HG03097 (cell line): ENCODE measurements around the gene MICALL1.

Experiments used
- ATAC-seq: cut with Tn5 transposase; IDR thresholded peaks from one replicate; pipeline ENCODE4 v1.9.1; 2021; ENCODE audit not compliant: unreplicated experiment, low FRiP score

Gene MICALL1

DNA sequence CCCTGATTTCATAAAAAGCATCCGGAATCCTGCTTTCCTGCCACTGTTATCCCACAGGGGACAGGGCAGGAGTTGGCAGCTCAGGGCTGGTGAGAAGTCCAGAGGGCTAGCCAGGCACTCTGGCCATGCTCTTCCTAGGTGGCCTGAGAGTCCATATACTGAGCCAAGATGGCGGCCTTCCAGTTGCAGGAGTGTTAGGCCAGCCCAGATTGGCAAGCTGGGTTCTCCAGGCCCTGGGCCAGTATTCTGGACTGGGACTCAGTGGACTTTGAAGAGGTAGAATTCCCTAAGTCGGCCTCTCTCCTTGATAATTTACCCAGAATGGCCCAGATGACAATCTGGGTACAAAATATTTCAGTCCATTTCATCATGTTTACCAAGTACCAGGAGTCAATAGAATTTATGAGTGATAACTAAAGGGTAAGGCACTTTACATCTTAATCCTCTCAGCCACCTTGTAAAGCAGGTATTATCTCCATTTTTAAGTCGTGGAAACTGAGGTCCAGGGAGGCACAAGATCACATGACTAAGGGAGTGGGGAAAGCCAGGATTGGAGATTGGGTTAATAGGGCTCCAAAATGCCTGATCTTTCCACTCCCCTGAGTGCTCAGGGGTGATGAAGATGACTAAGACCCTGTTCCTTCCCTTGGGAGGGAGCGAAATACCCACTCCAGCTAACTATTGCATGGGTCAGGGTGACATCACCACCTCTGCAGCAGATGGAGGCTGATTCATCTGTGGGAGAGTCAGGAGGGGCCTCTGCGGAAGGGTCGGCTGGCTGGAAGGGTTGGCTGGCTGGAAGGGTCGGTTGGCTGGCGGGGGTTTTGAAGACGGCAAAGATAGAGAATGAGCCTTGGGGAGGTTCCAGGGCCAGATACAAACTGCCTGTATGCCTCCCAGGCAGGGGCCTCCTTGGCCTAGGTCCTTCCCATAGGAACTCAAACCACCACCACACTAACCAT lies 1.2 kb upstream of the MICALL1 start:
- ATAC-seq, result no peak

DNA sequence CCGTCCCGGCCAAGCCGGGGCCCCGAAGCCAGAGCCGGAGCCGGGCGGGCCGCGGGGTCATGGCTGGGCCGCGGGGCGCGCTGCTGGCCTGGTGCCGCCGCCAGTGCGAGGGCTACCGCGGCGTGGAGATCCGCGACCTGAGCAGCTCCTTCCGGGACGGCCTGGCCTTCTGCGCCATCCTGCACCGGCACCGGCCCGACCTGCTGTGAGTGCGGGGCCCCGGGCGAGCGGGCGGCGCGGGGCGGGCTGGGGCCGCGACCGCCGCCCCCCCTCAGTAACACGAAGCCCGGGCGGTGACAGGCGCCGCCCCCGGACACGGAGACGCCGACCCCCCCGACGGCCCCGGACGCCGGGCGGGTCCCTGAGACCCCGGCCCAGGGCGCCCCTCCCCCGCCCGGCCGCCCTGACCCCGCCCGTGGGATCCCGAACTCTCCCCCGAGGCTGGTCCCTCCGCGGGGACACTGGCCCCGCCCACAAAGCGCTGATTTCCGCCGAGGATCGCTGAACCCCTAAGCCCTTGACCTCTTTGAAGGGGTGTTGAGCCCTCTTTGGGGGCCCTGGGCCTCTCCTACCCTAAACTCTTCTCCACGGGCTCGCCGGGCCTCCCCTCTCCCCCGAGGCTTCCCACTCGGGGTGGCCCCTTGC lies 389 bp downstream of the MICALL1 start:
- peak; percentile 26 for ATAC-seq

- ATAC-seq, result no peak
Observed at GRCh38 chr22:37907036-37907954, 1.2 kb downstream of the MICALL1 start.

DNA sequence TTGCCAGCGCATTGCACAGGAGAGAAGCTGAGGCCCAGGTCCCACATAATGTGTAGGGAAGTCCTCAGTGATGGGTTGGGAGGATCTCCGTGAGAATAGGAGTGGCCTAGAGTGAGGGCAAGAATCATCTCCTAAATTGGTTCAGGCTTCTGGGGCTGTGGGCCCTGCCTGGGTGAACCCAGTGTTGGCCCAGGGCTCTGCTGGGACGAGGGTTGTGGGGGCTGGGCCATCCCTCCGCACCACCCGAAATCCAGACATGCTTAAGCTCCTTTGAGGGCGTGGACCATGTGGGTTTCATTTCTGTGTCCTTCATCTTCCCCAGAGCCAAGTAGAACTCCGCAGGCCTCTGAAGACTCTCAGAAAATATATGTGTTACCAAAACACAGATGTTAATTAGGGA lies 3.7 kb downstream of the MICALL1 start:
- no peak for ATAC-seq

GRCh38 chr22:37910890-37911672 lies 5.0 kb downstream of the MICALL1 start:
- no peak for ATAC-seq

DNA sequence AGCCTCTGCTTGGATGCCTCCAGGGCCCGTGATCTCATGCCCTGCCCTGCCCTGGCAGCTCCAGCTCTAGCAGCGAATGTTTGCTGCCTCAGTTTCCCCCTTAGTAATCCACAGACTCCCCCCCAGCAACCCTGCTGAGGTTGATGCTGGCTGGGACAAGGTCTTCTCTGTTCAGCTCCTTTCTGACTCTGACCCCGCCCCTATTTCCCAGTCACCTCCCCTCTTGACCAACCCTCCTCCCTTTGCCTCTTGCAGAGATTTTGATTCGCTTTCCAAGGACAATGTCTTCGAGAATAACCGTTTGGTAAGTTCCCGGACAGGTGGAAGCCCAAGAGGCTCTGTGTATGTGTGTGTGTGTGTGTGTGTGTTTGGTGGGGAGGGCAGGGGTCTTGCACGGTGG lies 5.6 kb downstream of the MICALL1 start:
- ATAC-seq, result no peak

- ATAC-seq, result no peak
Observed at GRCh38 chr22:37912171-37912570, 6.1 kb downstream of the MICALL1 start.

DNA sequence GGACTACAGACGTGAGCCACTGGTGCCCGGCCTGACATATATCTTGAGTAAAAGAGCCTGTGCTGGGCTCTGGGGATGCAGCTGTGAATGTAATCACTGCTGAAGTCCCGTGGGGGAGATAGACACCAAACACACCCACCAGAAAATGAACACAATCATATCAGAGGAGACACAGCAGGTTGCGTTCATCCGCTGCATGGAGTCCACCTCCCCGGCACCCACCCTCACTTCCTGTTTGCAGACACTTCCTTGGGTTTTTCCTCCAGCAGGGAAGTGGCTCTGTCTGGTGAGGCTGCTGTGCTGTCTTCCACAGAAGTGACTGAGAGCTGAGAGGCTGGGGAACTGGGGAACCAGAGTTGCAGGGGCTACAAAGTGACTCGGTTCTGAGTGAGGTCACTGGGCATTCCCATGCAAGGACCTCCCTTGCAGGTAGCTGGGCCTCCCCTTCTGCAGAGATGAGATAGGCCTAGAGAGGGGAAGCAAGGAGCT lies 7.2 kb downstream of the MICALL1 start:
- ATAC-seq, result no peak

DNA sequence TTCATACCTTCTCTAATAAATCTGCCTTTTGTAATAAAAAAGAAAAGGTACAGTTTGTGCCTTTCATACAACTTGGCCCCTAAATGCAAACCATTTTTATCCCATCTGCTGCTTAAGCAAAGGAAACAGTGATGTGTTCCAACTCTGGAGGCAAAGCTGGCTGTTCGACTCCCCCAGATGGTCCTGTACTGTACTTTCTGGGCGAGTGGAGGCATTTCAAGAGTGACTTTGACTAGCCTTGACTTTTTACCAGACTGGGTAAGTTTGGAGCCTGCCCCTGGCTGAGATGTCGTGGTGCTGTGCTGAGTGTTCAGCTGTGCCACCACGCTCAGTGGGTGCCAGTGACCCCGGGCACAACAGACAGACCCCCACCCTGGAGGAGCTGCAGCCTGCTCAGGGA lies 10.2 kb downstream of the MICALL1 start:
- ATAC-seq, result no peak

GRCh38 chr22:37917874-37918548 lies 11.9 kb downstream of the MICALL1 start:
- ATAC-seq, result no peak

GRCh38 chr22:37918580-37919270 lies 12.6 kb downstream of the MICALL1 start:
- no peak for ATAC-seq

DNA sequence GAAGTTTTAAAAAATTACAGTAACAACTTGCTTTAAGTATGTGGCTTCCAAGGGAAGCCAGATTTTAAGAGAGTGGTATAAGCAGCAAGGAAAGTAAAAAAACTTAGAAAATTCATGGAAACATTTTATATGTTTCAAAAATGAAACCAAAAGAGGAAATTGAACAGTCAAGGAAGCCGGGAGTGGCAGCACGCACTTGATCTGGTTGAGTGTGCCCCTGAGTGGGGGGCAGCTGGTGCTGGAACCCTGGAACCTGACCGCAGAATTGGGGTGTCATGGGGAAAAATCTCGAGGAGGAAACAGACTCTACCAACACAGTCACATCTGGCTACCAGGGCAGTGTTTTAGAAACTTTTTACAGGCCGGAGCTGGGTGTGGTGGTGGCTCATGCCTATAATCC lies 14.0 kb downstream of the MICALL1 start:
- no peak for ATAC-seq

DNA sequence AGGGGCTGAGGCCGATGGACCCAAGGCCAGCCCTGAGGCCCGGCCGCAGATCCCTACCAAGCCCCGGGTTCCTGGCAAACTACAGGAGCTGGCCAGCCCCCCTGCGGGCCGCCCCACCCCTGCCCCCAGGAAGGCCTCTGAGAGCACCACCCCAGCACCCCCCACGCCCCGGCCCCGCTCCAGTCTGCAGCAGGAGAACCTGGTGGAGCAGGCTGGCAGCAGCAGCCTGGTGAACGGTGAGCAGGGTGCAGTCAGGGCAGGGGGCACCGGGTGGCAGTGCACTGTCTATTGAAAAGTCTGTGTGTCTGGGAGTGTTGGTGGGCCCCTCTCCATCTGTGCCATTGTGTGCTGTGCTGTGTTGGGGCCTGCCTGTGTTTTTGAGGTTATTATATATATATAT lies 16.1 kb downstream of the MICALL1 start:
- no peak for ATAC-seq

- no peak for ATAC-seq
Observed at GRCh38 chr22:37923927-37924326, 17.8 kb downstream of the MICALL1 start.

DNA sequence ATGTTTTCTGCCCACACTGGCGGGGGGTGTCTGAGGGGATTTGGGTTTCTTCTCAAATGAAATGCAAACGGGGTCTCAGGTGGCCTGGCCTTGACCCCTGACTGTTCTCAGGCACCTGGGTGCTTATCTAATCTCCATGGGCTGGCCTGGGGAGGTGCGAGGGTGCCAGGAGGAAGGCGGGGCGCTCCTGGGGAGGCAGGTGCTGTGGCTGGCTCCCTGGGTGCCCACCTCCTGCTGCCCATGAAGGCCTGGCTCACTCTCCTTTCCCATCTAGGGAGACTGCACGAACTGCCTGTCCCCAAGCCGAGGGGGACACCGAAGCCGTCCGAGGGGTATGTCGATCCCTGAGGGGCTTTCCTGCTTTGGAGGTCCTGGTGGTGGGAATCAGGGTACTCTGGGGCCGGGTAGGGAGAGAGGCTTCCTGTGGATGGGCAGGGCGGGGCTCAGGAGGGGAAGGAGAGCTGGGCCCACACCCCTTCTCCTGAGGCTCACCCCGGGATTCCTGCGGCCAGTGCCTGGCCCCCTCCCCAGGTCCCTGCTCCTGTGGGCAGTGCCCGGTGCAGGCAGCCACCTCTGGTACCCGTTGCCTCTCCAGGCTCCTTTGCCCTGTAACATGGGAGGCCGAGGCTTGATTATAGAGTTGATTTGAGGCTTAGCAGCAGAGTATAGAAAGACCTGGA lies 18.4 kb downstream of the MICALL1 start:
- no peak for ATAC-seq

- no peak for ATAC-seq
Observed at GRCh38 chr22:37925330-37925729, 19.2 kb downstream of the MICALL1 start.

GRCh38 chr22:37925767-37926166 lies 19.7 kb downstream of the MICALL1 start:
- no peak for ATAC-seq

GRCh38 chr22:37926358-37926757 lies 20.3 kb downstream of the MICALL1 start:
- ATAC-seq, result no peak
